Right lobe of liver (tissue), 4 donors: Measurements from ENCODE around the gene SEMA5B.

Experiments
- CTCF ChIP-seq, 4 donors: fragments of 200-600 bp in 3 of 4; fragments of 450-650 bp in 1 of 4; IDR thresholded peaks; one replicate each; pipeline versions ENCODE4 v1.5.1 to v1.8.0; 2016 to 2022; ENCODE audit warnings: antibody characterized with exemption in 4 of 4, mild to moderate bottlenecking in 2 of 4
- POLR2A ChIP-seq: fragments of 450-650 bp; IDR thresholded peaks from one replicate; pipeline ENCODE4 v1.6.1; 2017; ENCODE audit warnings: antibody characterized with exemption, mild to moderate bottlenecking
- donor health status: DM: no; HTN: no; CAD: no.
- donor health status: DM: no; HTN: no; CAD: no.
- donor health status: DM: no; HTN: yes; CAD: no.

- TF ChIP-seq POLR2A: no peak
- TF ChIP-seq CTCF (IDR thresholded peaks at IDR 0.05): no peak
These were observed 108.8 kb downstream of the SEMA5B start for GRCh38 chr3:122918576-122919290.
